Fibroblast of peridontal ligament (primary cell): Measurements from ENCODE around the gene GJB3.

Experiments
- DNase-seq: peaks from one replicate; pipeline ENCODE4 v3.0.0-alpha.2; 2010; ENCODE audit errors: extremely low read depth

Gene GJB3

GRCh38 chr1:34825455-34826091 is 44.6 kb downstream of the GJB3 start:
- no peak for DNase-seq

GRCh38 chr1:34827341-34827941 is 46.4 kb downstream of the GJB3 start:
- no peak for DNase-seq

DNA sequence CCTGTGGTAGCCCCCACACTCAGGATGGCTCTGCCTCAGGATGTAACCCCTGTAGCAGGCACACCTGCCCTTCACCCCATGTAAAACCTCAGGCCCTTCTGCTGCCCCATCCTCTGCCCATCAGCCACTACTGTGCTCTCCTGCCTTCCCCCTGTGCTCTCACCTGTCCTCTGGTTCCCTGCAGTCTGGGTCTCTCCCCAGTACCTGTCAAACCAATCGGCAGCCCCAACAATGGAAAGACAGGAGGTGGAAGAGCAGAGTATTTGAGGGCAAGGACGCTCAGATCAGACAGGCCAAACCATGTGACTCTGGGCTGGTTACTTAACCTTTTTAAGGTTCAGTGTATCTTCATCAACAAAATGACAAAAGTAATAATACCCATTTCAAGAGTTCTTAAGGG is 47.6 kb downstream of the GJB3 start:
- no peak for DNase-seq

- peak; percentile 58 for DNase-seq
Observed at GRCh38 chr1:34829250-34829649, 48.2 kb downstream of the GJB3 start.

DNA sequence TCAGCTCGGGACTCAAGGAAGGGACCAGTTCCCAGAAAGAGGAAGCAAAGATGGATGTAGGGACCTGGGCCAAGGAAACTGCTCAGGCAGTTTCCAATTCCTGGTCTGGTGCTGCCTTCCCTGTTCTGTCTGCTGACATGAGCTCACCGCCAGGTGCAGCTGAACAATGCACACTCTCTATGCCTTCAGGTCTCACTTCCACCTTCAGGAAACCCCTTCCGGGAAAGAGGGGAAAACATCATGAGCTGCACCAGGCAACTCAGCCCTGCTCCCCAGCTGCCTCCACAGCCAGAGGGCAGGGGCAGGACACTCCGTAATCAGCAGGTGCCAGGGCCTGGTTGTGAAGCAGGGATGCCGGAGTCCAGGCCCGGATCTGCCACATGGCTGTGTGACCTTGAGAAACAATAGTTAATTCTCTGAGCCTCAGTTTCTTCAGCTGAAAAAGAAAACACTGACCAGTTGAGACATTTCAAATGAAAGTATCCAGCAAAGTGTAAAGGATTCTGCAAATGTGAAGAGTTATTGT is 50.8 kb downstream of the GJB3 start:
- no peak for DNase-seq

DNA sequence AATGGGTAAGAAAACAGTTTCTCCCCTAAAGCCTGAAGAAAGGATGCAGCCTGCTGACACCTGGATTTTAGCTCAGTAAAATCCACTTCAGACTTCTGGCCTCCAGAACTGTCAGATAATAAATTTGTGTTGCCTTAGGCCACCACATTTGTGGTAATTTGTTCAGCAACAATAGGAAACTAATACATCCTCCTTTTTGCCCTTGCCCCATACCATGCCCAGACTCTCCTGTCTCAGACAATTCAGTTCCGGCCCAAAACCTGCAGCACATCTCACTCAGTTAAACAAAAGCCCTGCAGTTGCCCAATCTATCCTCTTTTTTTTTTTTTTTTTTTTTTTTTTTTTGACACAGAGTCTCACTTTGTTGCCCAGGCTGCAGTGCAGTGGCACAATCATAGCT is 52.7 kb downstream of the GJB3 start:
- no peak for DNase-seq
